ENCODE results near the gene VCY1B. TPM values are rescaled to one million over a fixed set of nuclear protein-coding genes. Genes with fewer than 3 reads are reported as not detected.
"Not testable (repeated sequence)": the region's sequence is repeated elsewhere in the genome, so short reads cannot be mapped to it uniquely, and the experiment has no call there.

VCY1B gene
- total RNA-seq (not detected), polyA plus RNA-seq (not detected)

- not testable (repeated sequence) for H3K27me3 Mint-ChIP-seq; H3K4me1 ChIP-seq (ENCODE audit: control insufficient read depth, insufficient read depth, low read length, poor library complexity, severe bottlenecking); H3K9me3 Mint-ChIP-seq; H3K36me3 Mint-ChIP-seq; ATAC-seq (ENCODE audit: low read depth in 2 of 2); H3K9me3 ChIP-seq (ENCODE audit: control insufficient read depth in 2 of 2, low read length in 2 of 2); H3K4me3 Mint-ChIP-seq; H3K27ac ChIP-seq (ENCODE audit: insufficient read depth, low read length, poor library complexity, severe bottlenecking); H3K36me3 ChIP-seq (ENCODE audit: control insufficient read depth, insufficient read depth, low read length); H3K4me3 ChIP-seq (ENCODE audit: low read depth, low read length); DNase-seq; H3K4me1 Mint-ChIP-seq; H3K27me3 ChIP-seq (ENCODE audit: control insufficient read depth, insufficient read depth, low read length); H3K27ac Mint-ChIP-seq
These were observed at the start of gene VCY1B for GRCh38 chrY:14055927-14056326. Gene VCY1B (plus strand): TSS chrY:14056227. CDS start chrY:14056290, 63 bp downstream.

GRCh38 chrY:14011916-14012315 is 44.1 kb upstream of the VCY1B start:
- not testable (repeated sequence) for H3K27ac Mint-ChIP-seq; H3K4me3 ChIP-seq (ENCODE audit: low read depth, low read length); H3K36me3 Mint-ChIP-seq; H3K4me3 Mint-ChIP-seq; H3K27me3 Mint-ChIP-seq; H3K9me3 ChIP-seq (ENCODE audit: control insufficient read depth in 2 of 2, low read length in 2 of 2); H3K4me1 ChIP-seq (ENCODE audit: control insufficient read depth, insufficient read depth, low read length, poor library complexity, severe bottlenecking); H3K27me3 ChIP-seq (ENCODE audit: control insufficient read depth, insufficient read depth, low read length); H3K9me3 Mint-ChIP-seq; DNase-seq; H3K27ac ChIP-seq (ENCODE audit: insufficient read depth, low read length, poor library complexity, severe bottlenecking); H3K36me3 ChIP-seq (ENCODE audit: control insufficient read depth, insufficient read depth, low read length); ATAC-seq (ENCODE audit: low read depth in 2 of 2); H3K4me1 Mint-ChIP-seq

- not testable (repeated sequence) for H3K4me3 Mint-ChIP-seq; H3K27ac ChIP-seq (ENCODE audit: insufficient read depth, low read length, poor library complexity, severe bottlenecking); H3K27me3 Mint-ChIP-seq; H3K4me1 ChIP-seq (ENCODE audit: control insufficient read depth, insufficient read depth, low read length, poor library complexity, severe bottlenecking); H3K27ac Mint-ChIP-seq; H3K9me3 Mint-ChIP-seq; H3K36me3 ChIP-seq (ENCODE audit: control insufficient read depth, insufficient read depth, low read length); ATAC-seq (ENCODE audit: low read depth in 2 of 2); H3K36me3 Mint-ChIP-seq; H3K27me3 ChIP-seq (ENCODE audit: control insufficient read depth, insufficient read depth, low read length); H3K4me3 ChIP-seq (ENCODE audit: low read depth, low read length); H3K4me1 Mint-ChIP-seq; H3K9me3 ChIP-seq (ENCODE audit: control insufficient read depth in 2 of 2, low read length in 2 of 2); DNase-seq
These were observed 25.6 kb upstream of the VCY1B start for GRCh38 chrY:14030395-14030794.

GRCh38 chrY:14085877-14086276 is 29.9 kb downstream of the VCY1B start:
- no peak overlapping the region for H3K27ac ChIP-seq (ENCODE audit: insufficient read depth, low read length, poor library complexity, severe bottlenecking)
- H3K9me3 ChIP-seq (ENCODE audit: control insufficient read depth in 2 of 2, low read length in 2 of 2): no peaks in the 10 kb centered on the region
- H3K27ac Mint-ChIP-seq: no peak overlapping the region
- H3K4me1 Mint-ChIP-seq: no peaks in the 10 kb centered on the region
- no peak overlapping the region for H3K4me3 Mint-ChIP-seq
- DNase-seq: no peak
- no peaks in the 10 kb centered on the region for H3K9me3 Mint-ChIP-seq
- ATAC-seq (ENCODE audit: low read depth in 2 of 2): no peak
- no peaks in the 10 kb centered on the region for H3K36me3 ChIP-seq (ENCODE audit: control insufficient read depth, insufficient read depth, low read length)
- no peaks in the 10 kb centered on the region for H3K4me1 ChIP-seq (ENCODE audit: control insufficient read depth, insufficient read depth, low read length, poor library complexity, severe bottlenecking)
- no peaks in the 10 kb centered on the region for H3K27me3 Mint-ChIP-seq
- no peaks in the 10 kb centered on the region for H3K27me3 ChIP-seq (ENCODE audit: control insufficient read depth, insufficient read depth, low read length)
- no peak overlapping the region for H3K4me3 ChIP-seq (ENCODE audit: low read depth, low read length)
- no peaks in the 10 kb centered on the region for H3K36me3 Mint-ChIP-seq

Other genes with a start within 250 kb of the VCY1B start
- gene VCY, start 69.8 kb upstream of the VCY1B start, total RNA-seq: not detected
- not detected for gene VCY, start 69.8 kb upstream of the VCY1B start, polyA plus RNA-seq

All from CD4-positive, CD25-positive, alpha-beta regulatory T cell (primary cell).